ENCODE measurements around the gene TSPAN5. TPM values are rescaled to one million over a fixed set of nuclear protein-coding genes. Genes with fewer than 3 reads are reported as not detected.

Gene TSPAN5
- total RNA-seq, 1 experiment from 2014 or later: 12.4 TPM

- Histone ChIP-seq H4K20me1 (ENCODE audit: insufficient read depth) (no peaks in the 10 kb centered on the region), H3K9me2 (ENCODE audit: insufficient read depth) (no peaks in the 10 kb centered on the region), H3K9me3 (ENCODE audit: insufficient read depth, low read depth) (no peaks in the 10 kb centered on the region), H3K79me2 (ENCODE audit: low read depth) (no peaks in the 10 kb centered on the region), H3K27me3 (ENCODE audit: insufficient read depth, low read depth) (no peaks in the 10 kb centered on the region), H2AFZ (no peak overlapping the region), H3K4me3 (no peak overlapping the region), H3K27ac (no peak overlapping the region), H3K36me3 (ENCODE audit: low read depth) (no peaks in the 10 kb centered on the region), H3K4me1 (replicated peaks; ENCODE audit: insufficient read depth) (no peaks in the 10 kb centered on the region), H3K4me2 (no peak overlapping the region), H3F3A (ENCODE audit: insufficient read depth, low read depth) (no peaks in the 10 kb centered on the region)
- ChIA-PET CTCF (no interaction called here), POLR2A (ENCODE audit: unreplicated experiment) (no interaction called here)
- no TSS peak for BruUV-seq (replicated peaks)
- no peak for DNase-seq
- intact Hi-C loops (cut with micrococcal nuclease; ENCODE audit: unreplicated experiment): no loop called here
- TF ChIP-seq EZH2 (IDR thresholded peaks at IDR 0.05; ENCODE audit: low read depth) (no peak), CTCF (conservative IDR thresholded peaks at IDR 0.05) (no peak)
Observed at GRCh38 chr4:98452091-98452490, 206.3 kb downstream of the TSPAN5 start.

- no peaks in the 10 kb centered on the region for H3K9me3 ChIP-seq (ENCODE audit: insufficient read depth, low read depth)
- H3K4me3 ChIP-seq: no peak overlapping the region
- no peaks in the 10 kb centered on the region for H4K20me1 ChIP-seq (ENCODE audit: insufficient read depth)
- no peaks in the 10 kb centered on the region for H3K4me1 ChIP-seq (replicated peaks; ENCODE audit: insufficient read depth)
- POLR2A ChIA-PET (ENCODE audit: unreplicated experiment): no interaction called here
- no TSS peak for BruUV-seq (replicated peaks)
- no peak overlapping the region for H2AFZ ChIP-seq
- TF ChIP-seq CTCF (conservative IDR thresholded peaks at IDR 0.05): no peak
- TF ChIP-seq EZH2 (IDR thresholded peaks at IDR 0.05; ENCODE audit: low read depth): no peak
- no peak overlapping the region for H3K27ac ChIP-seq
- no peaks in the 10 kb centered on the region for H3K9me2 ChIP-seq (ENCODE audit: insufficient read depth)
- no peaks in the 10 kb centered on the region for H3K27me3 ChIP-seq (ENCODE audit: insufficient read depth, low read depth)
- H3F3A ChIP-seq (ENCODE audit: insufficient read depth, low read depth): no peaks in the 10 kb centered on the region
- no peaks in the 10 kb centered on the region for H3K36me3 ChIP-seq (ENCODE audit: low read depth)
- no peak overlapping the region for H3K4me2 ChIP-seq
- intact Hi-C loops (cut with micrococcal nuclease; ENCODE audit: unreplicated experiment): no loop called here
- DNase-seq: no peak
- no peaks in the 10 kb centered on the region for H3K79me2 ChIP-seq (ENCODE audit: low read depth)
- CTCF ChIA-PET: interaction anchor here (0.6 kb wide), 1 partner anchor 181 kb away, joined by 3 read pairs; no protein-coding TSS in a partner anchor
Observed at GRCh38 chr4:98448908-98449307, 209.5 kb downstream of the TSPAN5 start.

DNA sequence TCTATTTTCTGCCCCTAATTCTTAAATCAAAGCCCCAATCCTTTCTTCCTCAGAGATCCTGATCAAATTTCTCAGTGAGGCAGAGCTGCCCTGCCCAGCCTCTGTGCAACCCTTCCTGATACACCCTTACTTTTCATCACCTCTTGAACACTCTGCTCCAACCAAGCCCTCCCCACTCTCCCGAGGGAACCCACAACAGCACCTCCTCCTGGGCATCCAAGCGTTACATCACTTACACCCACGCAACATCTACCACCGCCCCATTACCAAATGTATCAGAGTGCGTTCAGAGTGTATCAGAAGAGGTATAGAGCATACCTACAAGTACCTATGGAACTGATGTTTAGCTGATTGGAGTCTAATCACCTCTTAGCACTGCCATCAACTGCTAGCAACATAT is 210.8 kb downstream of the TSPAN5 start:
- intact Hi-C loops (cut with micrococcal nuclease; ENCODE audit: unreplicated experiment): no loop called here
- H3F3A ChIP-seq (ENCODE audit: insufficient read depth, low read depth): no peaks in the 10 kb centered on the region
- H3K9me3 ChIP-seq (ENCODE audit: insufficient read depth, low read depth): no peaks in the 10 kb centered on the region
- H3K27ac ChIP-seq: no peak overlapping the region
- H3K79me2 ChIP-seq (ENCODE audit: low read depth): no peaks in the 10 kb centered on the region
- H3K27me3 ChIP-seq (ENCODE audit: insufficient read depth, low read depth): no peaks in the 10 kb centered on the region
- no peak for DNase-seq
- no peak overlapping the region for H2AFZ ChIP-seq
- no peak overlapping the region for H3K4me2 ChIP-seq
- no TSS peak for BruUV-seq (replicated peaks)
- peaks cover 2% of the 10 kb centered on the region; the same call in 1 of the 2 replicates for H3K36me3 ChIP-seq (ENCODE audit: low read depth)
- no peaks in the 10 kb centered on the region for H3K9me2 ChIP-seq (ENCODE audit: insufficient read depth)
- ChIA-PET CTCF (no interaction called here), POLR2A (ENCODE audit: unreplicated experiment) (no interaction called here)
- no peak overlapping the region for H3K4me3 ChIP-seq
- no peak for TF ChIP-seq EZH2 (IDR thresholded peaks at IDR 0.05; ENCODE audit: low read depth)
- no peak for TF ChIP-seq CTCF (conservative IDR thresholded peaks at IDR 0.05)
- H3K4me1 ChIP-seq (replicated peaks; ENCODE audit: insufficient read depth): no peaks in the 10 kb centered on the region
- no peaks in the 10 kb centered on the region for H4K20me1 ChIP-seq (ENCODE audit: insufficient read depth)
